T-cell (primary cell): Measurements from ENCODE around the gene QRFP. TPM values are rescaled to one million over a fixed set of nuclear protein-coding genes. Genes with fewer than 3 reads are reported as not detected.

ENCODE experiments used
- ATAC-seq, 4 experiments: fragments of 200-7000 bp in 3 of 4; fragments of 150-1000 bp in 1 of 4; cut with Tn5 transposase; replicated peaks in 1 of 4; 1 replicate in 3 of 4; 2 replicates in 1 of 4; pipeline ENCODE4 v1.10.0; 2021; ENCODE audit warnings: moderate library complexity in 3 of 4, mild to moderate bottlenecking in 2 of 4, moderate number of reproducible peaks in 1 of 4
- CTCF ChIA-PET, 2 donors: fragments of 300-600 bp; sonication (Branson Sonifier 250); formaldehyde crosslinking; loops; one replicate each; lab custom pipeline; 2022; ENCODE audit warnings: antibody characterized with exemption in 2 of 2; lab: Charles Lee
- POLR2A ChIA-PET, 2 donors: fragments of 300-600 bp; sonication (Branson Sonifier 250); formaldehyde crosslinking; loops; one replicate each; lab custom pipeline; 2022; ENCODE audit warnings: antibody characterized with exemption in 2 of 2; lab: Charles Lee
- DNase-seq, 35 experiments: peaks; one replicate each; pipeline versions ENCODE4 v3.0.0 to v3.0.0-alpha.2; 2013 to 2023
- H3K27ac ChIP-seq: one replicate; pipeline ENCODE4 v1.5.1; 2013; ENCODE audit warnings: low read length
- H3K27me3 ChIP-seq, 2 experiments: replicated peaks in 1 of 2; 1 replicate in 1 of 2; 2 replicates in 1 of 2; pipeline versions ENCODE4 v1.6.1 to v1.7.0; 2013; ENCODE audit warnings: low read length in 1 of 2, mixed read lengths in 1 of 2; ENCODE audit not compliant: control insufficient read depth in 2 of 2, insufficient read depth in 2 of 2; ENCODE audit errors: extremely low read depth in 1 of 2
- H3K36me3 ChIP-seq, 2 donors: 1 replicate in 1 of 2; 2 replicates in 1 of 2; pipeline versions ENCODE4 v1.6.1 to v1.7.0; 2013; ENCODE audit warnings: low read length in 1 of 2; ENCODE audit not compliant: control insufficient read depth in 2 of 2, insufficient read depth in 1 of 2; ENCODE audit errors: extremely low read depth in 1 of 2
- H3K4me1 ChIP-seq, 2 experiments: 1 replicate in 1 of 2; 2 replicates in 1 of 2; pipeline versions ENCODE4 v1.6.1 to v1.7.0; 2013; ENCODE audit warnings: low read length in 2 of 2, mixed read lengths in 1 of 2; ENCODE audit not compliant: insufficient read depth in 2 of 2, control insufficient read depth in 1 of 2; ENCODE audit errors: extremely low read depth in 1 of 2
- H3K4me3 ChIP-seq, 2 donors: 1 replicate in 1 of 2; 2 replicates in 1 of 2; pipeline versions ENCODE4 v1.5.1 to v1.7.0; 2013; ENCODE audit warnings: mild to moderate bottlenecking in 2 of 2, low read length in 1 of 2, moderate library complexity in 1 of 2; ENCODE audit not compliant: control insufficient read depth in 1 of 2; ENCODE audit errors: extremely low read depth in 1 of 2
- H3K9me3 ChIP-seq: 2 replicates; pipeline ENCODE4 v1.7.0; 2013
- H3K27ac Mint-ChIP-seq, 2 donors: one replicate each; pipeline ENCODE4 v1.8.0; 2020 to 2021; ENCODE audit warnings: mild to moderate bottlenecking in 2 of 2, mixed read lengths in 2 of 2
- H3K27me3 Mint-ChIP-seq, 2 donors: one replicate each; pipeline ENCODE4 v1.8.0; 2021 to 2022; ENCODE audit warnings: mixed read lengths in 2 of 2
- H3K36me3 Mint-ChIP-seq: one replicate; pipeline ENCODE4 v1.8.0; 2021; ENCODE audit warnings: mixed read lengths
- H3K4me1 Mint-ChIP-seq, 3 donors: one replicate each; pipeline ENCODE4 v1.8.0; 2020 to 2022; ENCODE audit warnings: mixed read lengths in 3 of 3, mild to moderate bottlenecking in 1 of 3
- H3K4me3 Mint-ChIP-seq, 3 donors: one replicate each; pipeline ENCODE4 v1.8.0; 2020 to 2022; ENCODE audit warnings: mild to moderate bottlenecking in 3 of 3, mixed read lengths in 3 of 3, moderate library complexity in 3 of 3
- H3K9me3 Mint-ChIP-seq, 3 donors: one replicate each; pipeline ENCODE4 v1.8.0; 2020 to 2022; ENCODE audit warnings: mixed read lengths in 3 of 3
- WGBS: methylation state at CpG from one replicate; pipeline ENCODE4 v1.1.5; 2013; ENCODE audit warnings: missing lambda C conversion rate; ENCODE audit not compliant: insufficient coverage; 5-methylcytosine and 5-hydroxymethylcytosine counted together
- total RNA-seq, 35 experiments: library from RNA in 6 of 35; stranded (reverse) in 6 of 35; fragments of 120-200 nt in 1 of 35; gene quantifications; one replicate each; pipeline versions ENCODE4 v1.2.1 to v1.2.4 and lab custom pipeline; 2013 to 2026

The QRFP gene
- total RNA-seq, 5 donors from 2014 or later (not counting 1 experiment from before 2014, with no cell fraction given) = not detected

- peaks cover 0 to 41% of the 10 kb centered on the region in 2 donors for H3K36me3 ChIP-seq
- no peaks in the 10 kb centered on the region for H3K9me3 Mint-ChIP-seq
Observed at GRCh38 chr9:130871395-130872062, 25.1 kb downstream of the QRFP start.

GRCh38 chr9:130870491-130871381, 25.9 kb downstream of the QRFP start:
- Histone ChIP-seq H3K9me3 (no peaks in the 10 kb centered on the region), H3K4me1 (no peaks in the 10 kb centered on the region), H3K4me3 (no peak overlapping the region), H3K27me3 (no peaks in the 10 kb centered on the region), H3K27ac (no peak overlapping the region), H3K36me3 (peaks cover 0 to 41% of the 10 kb centered on the region in 2 donors)
- CTCF ChIA-PET = interaction anchor here in 1 of 2 donors (0.5 to 1.1 kb wide), 2 partner anchors 141 to 144 kb away, joined by 3 read pairs; no protein-coding TSS in a partner anchor
- ATAC-seq (no peak), DNase-seq (no peak)
- Mint-ChIP-seq H3K27me3 (no peaks in the 10 kb centered on the region), H3K4me1 (peaks cover 0 to 2% (median 0%) of the 10 kb centered on the region in 3 donors), H3K27ac (no peak overlapping the region), H3K36me3 (peaks cover 41% of the 10 kb centered on the region), H3K4me3 (no peak overlapping the region), H3K9me3 (no peaks in the 10 kb centered on the region)
- POLR2A ChIA-PET = no interaction called here
- 96% methylated on average over 13 of the region's 17 CpGs for WGBS

More at GRCh38 chr9:130871395-130872062, 25.1 kb downstream of the QRFP start:
- Mint-ChIP-seq H3K4me3 (no peak overlapping the region), H3K4me1 (no peaks in the 10 kb centered on the region), H3K27ac (no peak overlapping the region), H3K36me3 (peaks cover 45% of the 10 kb centered on the region), H3K27me3 (no peaks in the 10 kb centered on the region)
- H3K27me3 ChIP-seq = no peaks in the 10 kb centered on the region
- no peak overlapping the region for H3K4me3 ChIP-seq
- ChIA-PET CTCF (interaction anchor here in 1 of 2 donors (0.5 kb wide), 1 partner anchor 145 kb away, joined by 3 read pairs; no protein-coding TSS in a partner anchor), POLR2A (no interaction called here)
- H3K27ac ChIP-seq = no peak overlapping the region
- H3K4me1 ChIP-seq = no peaks in the 10 kb centered on the region
- H3K9me3 ChIP-seq = no peaks in the 10 kb centered on the region
- ATAC-seq = no peak
- DNase-seq = no peak
- 89% methylated on average over 8 of the region's 10 CpGs for WGBS

- Mint-ChIP-seq H3K27me3 (no peaks in the 10 kb centered on the region), H3K4me3 (no peak overlapping the region), H3K4me1 (peaks cover 0 to 2% (median 0%) of the 10 kb centered on the region in 3 donors), H3K36me3 (peaks cover 29% of the 10 kb centered on the region), H3K27ac (no peak overlapping the region), H3K9me3 (no peaks in the 10 kb centered on the region)
- ChIA-PET POLR2A (no interaction called here), CTCF (interaction anchor here in 1 of 2 donors (0.6 to 0.7 kb wide), 2 partner anchors 409 to 420 kb away, joined by 3 to 5 read pairs; no protein-coding TSS in a partner anchor)
- ATAC-seq (no peak), DNase-seq (no peak)
- no peaks in the 10 kb centered on the region for H3K27me3 ChIP-seq
- no peaks in the 10 kb centered on the region for H3K4me1 ChIP-seq
- H3K27ac ChIP-seq = no peak overlapping the region
- peaks cover 0 to 32% of the 10 kb centered on the region in 2 donors for H3K36me3 ChIP-seq
- WGBS = 93% methylated on average over 7 of the region's 8 CpGs
- H3K9me3 ChIP-seq = no peaks in the 10 kb centered on the region
- no peak overlapping the region for H3K4me3 ChIP-seq
Observed at GRCh38 chr9:130869250-130869649, 27.4 kb downstream of the QRFP start.

DNA sequence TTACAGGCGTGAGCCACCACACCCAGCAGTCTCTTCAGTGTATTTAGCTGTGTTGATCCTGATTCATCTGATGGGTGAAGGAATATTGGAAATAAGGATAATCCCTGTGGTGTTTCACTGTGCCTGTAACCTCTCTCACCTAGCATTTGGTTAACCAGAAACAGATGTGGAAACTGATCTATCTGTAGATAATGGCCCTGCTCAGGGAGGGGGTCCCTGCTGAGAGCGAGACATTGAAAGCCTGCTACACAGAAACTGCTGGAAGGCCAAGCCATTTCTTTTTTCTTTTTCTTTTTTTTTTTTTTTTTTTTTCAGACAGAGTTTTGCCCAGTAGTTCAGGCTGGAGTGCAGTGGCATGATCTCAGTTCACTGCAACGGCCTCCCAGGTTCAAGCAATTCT, 28.4 kb downstream of the QRFP start:
- no peaks in the 10 kb centered on the region for H3K27me3 ChIP-seq
- no peak overlapping the region for H3K27ac Mint-ChIP-seq
- CTCF ChIA-PET = no interaction called here
- H3K4me1 Mint-ChIP-seq = peaks cover 0 to 2% (median 0%) of the 10 kb centered on the region in 3 donors
- H3K36me3 ChIP-seq = peaks cover 0 to 27% of the 10 kb centered on the region in 2 donors
- no peak for DNase-seq
- no peak for ATAC-seq
- peaks cover 22% of the 10 kb centered on the region for H3K36me3 Mint-ChIP-seq
- POLR2A ChIA-PET = interaction anchor here in 1 of 2 donors (0.7 kb wide), 1 partner anchor 59 kb away, joined by 7 read pairs; no protein-coding TSS in a partner anchor
- 80% methylated on average over 2 of the region's 3 CpGs for WGBS
- no peaks in the 10 kb centered on the region for H3K27me3 Mint-ChIP-seq
- no peak overlapping the region for H3K4me3 ChIP-seq
- no peaks in the 10 kb centered on the region for H3K9me3 ChIP-seq
- no peaks in the 10 kb centered on the region for H3K4me1 ChIP-seq
- no peak overlapping the region for H3K4me3 Mint-ChIP-seq
- no peak overlapping the region for H3K27ac ChIP-seq
- no peaks in the 10 kb centered on the region for H3K9me3 Mint-ChIP-seq

GRCh38 chr9:130867556-130867955, 29.1 kb downstream of the QRFP start:
- H3K27ac ChIP-seq = no peak overlapping the region
- H3K4me1 ChIP-seq = no peaks in the 10 kb centered on the region
- H3K27me3 ChIP-seq = no peaks in the 10 kb centered on the region
- Mint-ChIP-seq H3K36me3 (peaks cover 19% of the 10 kb centered on the region), H3K27ac (no peak overlapping the region), H3K4me1 (peaks cover 0 to 2% (median 0%) of the 10 kb centered on the region in 3 donors), H3K9me3 (no peaks in the 10 kb centered on the region), H3K4me3 (no peak overlapping the region), H3K27me3 (no peaks in the 10 kb centered on the region)
- H3K4me3 ChIP-seq = no peak overlapping the region
- CTCF ChIA-PET = interaction anchor here in 1 of 2 donors (0.6 kb wide), 1 partner anchor 82 kb away, joined by 3 read pairs; no protein-coding TSS in a partner anchor
- H3K36me3 ChIP-seq = peaks cover 0 to 24% of the 10 kb centered on the region in 2 donors
- POLR2A ChIA-PET = interaction anchor here in 1 of 2 donors (0.7 kb wide), 1 partner anchor 58 kb away, joined by 7 read pairs; no protein-coding TSS in a partner anchor
- 96% methylated on average over 5 of the region's 9 CpGs for WGBS
- no peak for DNase-seq
- no peaks in the 10 kb centered on the region for H3K9me3 ChIP-seq
- no peak for ATAC-seq

- no peaks in the 10 kb centered on the region for H3K27me3 Mint-ChIP-seq
- H3K27ac ChIP-seq = no peak overlapping the region
- CTCF ChIA-PET = interaction anchor here in 1 of 2 donors (0.6 to 1.2 kb wide), 3 partner anchors 39 to 180 kb away, joined by 3 to 5 read pairs (median 4); partner anchors contain the start of gene EXOSC2
- 85% methylated on average over 3 of the region's 4 CpGs for whole genome bisulfite sequencing
- H3K9me3 Mint-ChIP-seq = no peaks in the 10 kb centered on the region
- H3K36me3 Mint-ChIP-seq = peaks cover 11% of the 10 kb centered on the region
- H3K27ac Mint-ChIP-seq = no peak overlapping the region
- H3K4me3 ChIP-seq = no peak overlapping the region
- ATAC-seq (peak in 2 of 4 experiments; percentile 28 to 36), DNase-seq (peak in 30 of 35 experiments; percentile 11 to 64 (median 38))
- H3K27me3 ChIP-seq = no peaks in the 10 kb centered on the region
- H3K4me1 Mint-ChIP-seq = peaks cover 0 to 2% (median 0%) of the 10 kb centered on the region in 3 donors
- H3K36me3 ChIP-seq = peaks cover 0 to 15% of the 10 kb centered on the region in 2 donors
- no peaks in the 10 kb centered on the region for H3K9me3 ChIP-seq
- H3K4me1 ChIP-seq = no peaks in the 10 kb centered on the region
- no peak overlapping the region for H3K4me3 Mint-ChIP-seq
- POLR2A ChIA-PET = no interaction called here
Observed at GRCh38 chr9:130866474-130866965, 30.1 kb downstream of the QRFP start.
